ENCODE results near the gene TGFBRAP1.

The TGFBRAP1 gene

GRCh38 chr2:105220604-105221003, 108.9 kb downstream of the TGFBRAP1 start:
- Histone ChIP-seq H3K27me3 (ENCODE audit: insufficient read depth, low read length) (peaks cover 3% of the 10 kb centered on the region), H3K9me3 (ENCODE audit: low read length) (peaks cover 2% of the 10 kb centered on the region), H2AFZ (ENCODE audit: low read depth, low read length) (no peak overlapping the region), H3K4me3 (ENCODE audit: low read length) (no peak overlapping the region), H3K36me3 (ENCODE audit: insufficient read depth, low read length) (no peaks in the 10 kb centered on the region), H3K4me1 (ENCODE audit: insufficient read depth, low read length) (no peaks in the 10 kb centered on the region)

- Histone ChIP-seq H3K9me3 (ENCODE audit: low read length) (no peaks in the 10 kb centered on the region), H3K36me3 (ENCODE audit: insufficient read depth, low read length) (no peaks in the 10 kb centered on the region), H3K27me3 (ENCODE audit: insufficient read depth, low read length) (no peaks in the 10 kb centered on the region), H2AFZ (ENCODE audit: low read depth, low read length) (no peak overlapping the region), H3K4me1 (ENCODE audit: insufficient read depth, low read length) (no peaks in the 10 kb centered on the region), H3K4me3 (ENCODE audit: low read length) (no peak overlapping the region)
These were observed 113.8 kb downstream of the TGFBRAP1 start for GRCh38 chr2:105215586-105216192.
